ENCODE data around the gene WDR36. TPM values are rescaled to one million over a fixed set of nuclear protein-coding genes. Genes with fewer than 3 reads are reported as not detected.

The WDR36 gene
- total and polyA plus RNA-seq, 2 of the 4 experiments (the other 2 are of a cell fraction), result 11.9 to 87.8 TPM

DNA sequence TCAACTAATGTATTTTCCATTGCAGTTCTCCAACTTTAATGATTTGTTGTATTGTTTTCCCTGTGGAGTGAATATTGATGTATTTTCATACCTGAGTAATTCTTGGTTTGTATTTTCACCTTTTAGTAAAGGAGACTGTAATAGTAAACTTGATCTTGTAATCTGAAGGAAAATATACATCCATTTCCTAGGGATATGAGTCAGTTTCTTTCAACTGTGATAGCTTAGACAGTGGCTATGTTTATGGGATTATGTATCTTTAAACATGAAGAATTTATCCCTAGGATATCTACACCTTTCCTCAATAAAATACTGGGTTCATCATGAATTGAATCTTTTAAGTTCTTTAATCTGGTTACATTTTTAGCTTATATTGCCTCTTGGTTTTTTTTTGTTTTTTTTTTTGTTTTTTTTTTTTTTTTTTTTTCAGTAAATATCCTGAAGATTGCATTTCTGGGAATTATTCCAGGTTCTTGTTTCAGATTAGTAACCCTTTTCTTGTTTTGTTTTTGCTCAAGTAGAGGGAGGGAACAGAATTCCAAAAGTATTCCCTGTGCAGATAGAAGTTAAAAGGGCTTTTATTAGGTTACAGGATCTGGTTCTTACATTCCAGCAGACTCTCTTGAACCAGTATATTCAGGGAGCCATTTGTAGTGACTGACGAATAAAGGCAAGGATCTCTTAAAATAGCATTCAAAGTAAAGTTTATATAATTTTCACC lies 7.1 kb downstream of the WDR36 start:
- POLR2A ChIA-PET (ENCODE audit: unreplicated experiment), result interaction anchor here (0.5 to 0.6 kb wide), 4 partner anchors 57 to 327 kb away, joined by 3 to 5 read pairs (median 5); no protein-coding TSS in a partner anchor
- BruUV-seq (replicated peaks), result no TSS peak

More for the DNA sequence above, 7.1 kb downstream of the WDR36 start:
- WGBS, 2 experiments (ENCODE audit: extremely low coverage in 2 of 2, insufficient read length in 1 of 2), result no CpG with 5 or more reads among the region's 1 CpG
- no peaks in the 10 kb centered on the region; the same call in 1 of the 2 replicates for H4K20me1 ChIP-seq (ENCODE audit: insufficient read depth, low read length)
- H3K14ac ChIP-seq (replicated peaks; ENCODE audit: low read depth, low read length), result no peak overlapping the region
- no peak overlapping the region for H2AK9ac ChIP-seq (replicated peaks; ENCODE audit: low read depth, low read length, poor library complexity)
- H3K23ac ChIP-seq (ENCODE audit: low read depth, low read length), result no peak overlapping the region
- H3K9me3 ChIP-seq (ENCODE audit: control insufficient read depth, insufficient read depth, low read length), result no peaks in the 10 kb centered on the region
- H3K4ac ChIP-seq (ENCODE audit: low read depth, low read length), result no peak overlapping the region
- no peak for TF ChIP-seq RFX5 (IDR thresholded peaks at IDR 0.05; ENCODE audit: low read depth, low read length)
- no peak for TF ChIP-seq RAD21 (IDR thresholded peaks at IDR 0.05; ENCODE audit: low read length)
- TF ChIP-seq SMC3 (IDR thresholded peaks at IDR 0.05; ENCODE audit: low read depth, low read length), result no peak
- no peak for TF ChIP-seq NFE2L2 (IDR thresholded peaks at IDR 0.05; ENCODE audit: low read depth, low read length)
- TF ChIP-seq RCOR1 (IDR thresholded peaks at IDR 0.05; ENCODE audit: insufficient replicate concordance, low read length), result no peak
- H3K36me3 ChIP-seq (ENCODE audit: control insufficient read depth, insufficient read depth, low read length), result peaks cover 15% of the 10 kb centered on the region
- DNase-seq (peak; percentile 62), ATAC-seq (ENCODE audit: low read depth) (peak; percentile 75)
- no peak overlapping the region for H2BK20ac ChIP-seq (ENCODE audit: low read depth, low read length)
- H4K8ac ChIP-seq (ENCODE audit: low read depth in 2 of 2, low read length in 2 of 2), result no peak overlapping the region
- peaks cover under 1% of the 10 kb centered on the region; the same call in 1 of the 2 replicates for H3K4me1 ChIP-seq (ENCODE audit: control insufficient read depth, insufficient read depth, low read length)
- H3K4me3 ChIP-seq (ENCODE audit: insufficient read depth, low read depth, low read length), result no peak overlapping the region
- H2AK5ac ChIP-seq (ENCODE audit: low read depth, low read length), result no peak overlapping the region
- no peak overlapping the region for H3K56ac ChIP-seq (ENCODE audit: extremely low read depth, insufficient read depth, low read length)
- intact Hi-C loops (cut with micrococcal nuclease) (loop anchor here (5.0 kb wide), 1 partner anchor 342 kb away; no protein-coding TSS in a partner anchor), in situ Hi-C loops (cut with MboI; ENCODE audit: low sequenced_read_pairs) (loop anchor here (10.0 kb wide), 1 partner anchor 344 kb away; no protein-coding TSS in a partner anchor), dilution Hi-C loops (cut with HindIII; ENCODE audit: low sequenced_read_pairs, unreplicated experiment) (no loop called here)
- CTCF ChIA-PET, result interaction anchor here (0.6 to 0.7 kb wide), 3 partner anchors 378 to 993 kb away, joined by 3 to 5 read pairs (median 3); no protein-coding TSS in a partner anchor
- H3K27me3 ChIP-seq (ENCODE audit: control insufficient read depth, insufficient read depth, low read length), result no peaks in the 10 kb centered on the region
- no peak overlapping the region for H3K18ac ChIP-seq (ENCODE audit: low read depth, low read length)
- H3K4me2 ChIP-seq (ENCODE audit: low read depth, low read length), result no peak overlapping the region
- peak overlapping the region; percentile 37; the same call in 1 of the 2 replicates for H3K27ac ChIP-seq (ENCODE audit: insufficient read depth, low read length)
- H3K9me1 ChIP-seq (ENCODE audit: insufficient read depth, low read length), result peaks cover 5% of the 10 kb centered on the region; the same call in 1 of the 2 replicates
- no peak overlapping the region for H2BK15ac ChIP-seq (ENCODE audit: low read depth, low read length)
- no peak overlapping the region for H4K5ac ChIP-seq (ENCODE audit: low read depth, low read length)
- peak overlapping the region; percentile 73 for H2BK5ac ChIP-seq (ENCODE audit: low read depth, low read length, poor library complexity, severe bottlenecking)
- peaks cover 12% of the 10 kb centered on the region in 2 experiments for H3K79me1 ChIP-seq (ENCODE audit: low read depth in 1 of 2, low read length in 2 of 2)
- H2BK120ac ChIP-seq (ENCODE audit: low read depth, low read length), result no peak overlapping the region
- no peak overlapping the region for H2AFZ ChIP-seq (replicated peaks; ENCODE audit: low read length, poor library complexity)
- no peak overlapping the region for H4K91ac ChIP-seq (ENCODE audit: insufficient read depth, low read depth, low read length)
- H3K9ac ChIP-seq (ENCODE audit: low read depth, low read length), result no peak overlapping the region

All from IMR-90 (cell line).